DND-41 (cell line): Measurements from ENCODE around the gene SLC1A7.
A peak's percentile ranks its signal among the peaks of the same experiment; 100 is the strongest.

Experiments
- ATAC-seq: fragments of 200-7000 bp; cut with Tn5 transposase; 3 replicates; pipeline ENCODE4 v1.9.1; 2021; ENCODE audit warnings: low read depth; ENCODE audit not compliant: insufficient read depth
- DNase-seq: peaks from one replicate; pipeline ENCODE4 v3.0.0-alpha.2; 2020
- H2AFZ ChIP-seq: 2 replicates; pipeline ENCODE4 v1.6.0; 2012; ENCODE audit warnings: low read depth, low read length
- H3K27ac ChIP-seq: 2 replicates; pipeline ENCODE4 v1.5.1; 2012; ENCODE audit warnings: low read length, inconsistent platforms
- H3K27me3 ChIP-seq: fragments of 200-600 bp; sonication (generic); 2 replicates; pipeline ENCODE4 v1.6.0; 2012; ENCODE audit warnings: low read length, mild to moderate bottlenecking, inconsistent platforms; ENCODE audit not compliant: insufficient read depth, poor library complexity
- H3K36me3 ChIP-seq: 2 replicates; pipeline ENCODE4 v1.5.1; 2012; ENCODE audit warnings: low read length, inconsistent platforms; ENCODE audit not compliant: insufficient read depth
- H3K4me1 ChIP-seq: 2 replicates; pipeline ENCODE4 v1.5.1; 2012; ENCODE audit warnings: mild to moderate bottlenecking, low read length; ENCODE audit not compliant: insufficient read depth
- H3K4me2 ChIP-seq: 2 replicates; pipeline ENCODE4 v1.6.0; 2012; ENCODE audit warnings: mild to moderate bottlenecking, moderate library complexity, low read length, inconsistent platforms; ENCODE audit not compliant: insufficient read depth
- H3K4me3 ChIP-seq, 2 experiments: fragments of 200-600 bp in 1 of 2; shearing (Covaris generic) in 1 of 2; 2 replicates each; pipeline ENCODE4 v1.5.1; 2012 to 2016; ENCODE audit warnings: inconsistent platforms in 2 of 2, low read length in 2 of 2, mild to moderate bottlenecking in 2 of 2, low read depth in 1 of 2, moderate library complexity in 1 of 2
- H3K79me2 ChIP-seq: 2 replicates; pipeline ENCODE4 v1.6.0; 2012; ENCODE audit warnings: low read length, inconsistent platforms; ENCODE audit not compliant: insufficient read depth
- H3K9ac ChIP-seq: 2 replicates; pipeline ENCODE4 v1.6.0; 2012; ENCODE audit warnings: low read depth, mild to moderate bottlenecking, inconsistent platforms, low read length, moderate library complexity
- H3K9me3 ChIP-seq: 2 replicates; pipeline ENCODE4 v1.5.1; 2012; ENCODE audit warnings: low read length, moderate library complexity, mild to moderate bottlenecking, inconsistent platforms; ENCODE audit not compliant: insufficient read depth, severe bottlenecking
- H4K20me1 ChIP-seq: 2 replicates; pipeline ENCODE4 v1.6.0; 2012; ENCODE audit warnings: low read length; ENCODE audit not compliant: insufficient read depth
- EZH2 ChIP-seq: IDR thresholded peaks from 3 replicates; pipeline ENCODE4 v1.6.1; 2012; ENCODE audit warnings: borderline replicate concordance, low read depth, mild to moderate bottlenecking, moderate library complexity, low read length, inconsistent platforms; ENCODE audit not compliant: severe bottlenecking
- TF ChIP-seq, protein P1 (sequence below): IDR thresholded peaks from 2 replicates; pipeline ENCODE4 v1.5.1; 2012; ENCODE audit warnings: borderline replicate concordance, low read length, moderate library complexity, mild to moderate bottlenecking; ENCODE audit not compliant: poor library complexity, severe bottlenecking; ENCODE audit errors: extremely low read depth

The SLC1A7 gene

DNA sequence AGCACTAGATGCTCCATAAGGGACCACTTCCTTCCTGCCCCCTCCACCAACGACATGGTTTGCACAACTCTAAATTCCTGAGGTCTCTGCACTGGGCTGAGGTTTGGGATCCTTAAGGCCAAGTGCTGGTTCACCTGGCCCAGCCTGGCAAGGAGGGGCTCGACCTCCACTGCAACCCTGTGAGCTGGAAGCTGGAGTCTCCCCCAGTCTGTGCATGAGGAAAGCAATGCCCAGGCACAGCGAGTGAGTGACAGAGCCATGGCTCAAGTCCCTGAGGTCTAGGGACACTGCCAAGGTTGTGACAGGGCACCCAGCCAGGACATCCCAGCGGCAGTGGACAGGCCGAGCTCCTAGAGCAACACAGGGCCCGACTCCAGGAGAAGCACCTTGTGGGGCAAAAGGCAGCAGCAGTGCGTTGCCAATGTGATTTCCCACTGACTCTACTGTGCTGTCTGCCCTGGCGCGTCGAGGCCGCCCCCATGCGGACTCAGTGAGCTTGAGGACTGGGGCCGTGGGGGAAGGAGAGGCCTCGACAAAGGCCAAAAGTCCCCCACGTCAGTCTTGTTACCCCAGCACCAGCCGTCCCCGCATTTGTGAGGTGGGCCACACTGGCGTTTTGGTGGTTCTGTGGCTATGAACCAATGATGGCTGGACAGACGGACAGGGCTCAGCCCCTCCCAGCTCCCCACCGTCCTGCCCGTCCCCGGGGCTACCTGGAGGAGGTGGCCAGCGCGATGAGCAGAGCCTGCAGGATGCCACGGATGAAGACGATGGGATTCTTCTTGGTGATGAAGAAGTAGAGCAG, 50.4 kb downstream of the SLC1A7 start:
- no peaks in the 10 kb centered on the region; the same call in 1 of the 2 replicates for H4K20me1 ChIP-seq
- DNase-seq: no peak
- no peak overlapping the region for H3K9ac ChIP-seq
- TF ChIP-seq EZH2: no peak
- TF ChIP-seq, protein P1, sequence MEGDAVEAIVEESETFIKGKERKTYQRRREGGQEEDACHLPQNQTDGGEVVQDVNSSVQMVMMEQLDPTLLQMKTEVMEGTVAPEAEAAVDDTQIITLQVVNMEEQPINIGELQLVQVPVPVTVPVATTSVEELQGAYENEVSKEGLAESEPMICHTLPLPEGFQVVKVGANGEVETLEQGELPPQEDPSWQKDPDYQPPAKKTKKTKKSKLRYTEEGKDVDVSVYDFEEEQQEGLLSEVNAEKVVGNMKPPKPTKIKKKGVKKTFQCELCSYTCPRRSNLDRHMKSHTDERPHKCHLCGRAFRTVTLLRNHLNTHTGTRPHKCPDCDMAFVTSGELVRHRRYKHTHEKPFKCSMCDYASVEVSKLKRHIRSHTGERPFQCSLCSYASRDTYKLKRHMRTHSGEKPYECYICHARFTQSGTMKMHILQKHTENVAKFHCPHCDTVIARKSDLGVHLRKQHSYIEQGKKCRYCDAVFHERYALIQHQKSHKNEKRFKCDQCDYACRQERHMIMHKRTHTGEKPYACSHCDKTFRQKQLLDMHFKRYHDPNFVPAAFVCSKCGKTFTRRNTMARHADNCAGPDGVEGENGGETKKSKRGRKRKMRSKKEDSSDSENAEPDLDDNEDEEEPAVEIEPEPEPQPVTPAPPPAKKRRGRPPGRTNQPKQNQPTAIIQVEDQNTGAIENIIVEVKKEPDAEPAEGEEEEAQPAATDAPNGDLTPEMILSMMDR: no peak
- 0 out of 3 replicates have a peak, but pooled peaks have one; percentile 35 for ATAC-seq
- H3K9me3 ChIP-seq: peaks cover 12% of the 10 kb centered on the region
- H2AFZ ChIP-seq: no peak overlapping the region
- no peak overlapping the region for H3K4me2 ChIP-seq
- H3K4me3 ChIP-seq: no peak overlapping the region
- H3K27me3 ChIP-seq: no peaks in the 10 kb centered on the region
- no peaks in the 10 kb centered on the region for H3K4me1 ChIP-seq
- no peaks in the 10 kb centered on the region for H3K79me2 ChIP-seq
- no peak overlapping the region for H3K27ac ChIP-seq
- H3K36me3 ChIP-seq: no peaks in the 10 kb centered on the region

DNA sequence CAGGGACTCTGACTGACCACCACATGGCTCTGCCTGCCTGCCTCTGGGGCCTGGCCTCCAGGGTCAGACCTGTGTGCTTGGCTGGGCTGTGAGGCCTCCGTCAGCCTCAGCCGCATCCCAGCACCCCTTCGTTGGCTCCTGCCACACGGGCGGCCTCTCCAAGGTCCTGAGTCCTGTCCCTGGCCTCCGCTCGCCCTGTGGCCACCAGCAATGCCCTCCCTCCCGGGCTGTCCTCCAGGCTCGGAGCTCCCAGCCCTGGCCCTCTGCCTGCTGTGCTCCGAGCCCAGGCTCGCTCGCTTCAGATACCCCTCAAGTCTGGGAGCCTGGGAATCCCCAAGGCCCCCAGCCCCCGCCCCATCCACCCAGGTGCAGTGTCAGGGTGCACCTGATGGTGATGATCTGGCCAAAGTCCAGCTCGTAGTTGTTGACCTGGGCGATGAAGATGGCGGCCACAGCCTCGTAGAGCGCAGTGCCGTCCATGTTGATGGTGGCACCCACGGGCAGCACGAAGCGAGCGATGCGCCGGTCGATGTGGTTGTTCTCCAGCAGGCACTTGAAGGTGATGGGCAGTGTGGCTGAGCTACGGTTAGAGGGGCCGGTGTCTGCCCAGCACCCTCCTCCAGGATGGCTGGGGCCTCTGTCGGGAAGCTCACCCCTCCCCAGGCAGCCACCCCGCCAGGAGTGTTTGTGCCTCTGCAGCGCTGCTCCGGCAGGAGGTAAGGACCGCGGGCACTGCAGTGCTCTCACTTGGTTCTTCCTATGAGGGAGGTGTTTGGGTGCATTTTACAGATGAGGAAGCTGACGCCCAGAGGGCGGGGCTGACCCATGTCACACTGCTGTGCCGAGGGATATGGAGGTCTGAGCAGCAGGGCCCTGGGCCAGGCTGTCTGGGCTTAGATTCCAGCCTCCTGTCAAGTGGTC, 52.0 kb downstream of the SLC1A7 start:
- Histone ChIP-seq H3K9me3 (no peaks in the 10 kb centered on the region), H3K27me3 (no peaks in the 10 kb centered on the region), H3K9ac (no peak overlapping the region), H3K27ac (no peak overlapping the region), H2AFZ (no peak overlapping the region), H3K4me2 (no peak overlapping the region), H4K20me1 (no peaks in the 10 kb centered on the region; the same call in 1 of the 2 replicates), H3K79me2 (no peaks in the 10 kb centered on the region), H3K4me1 (no peaks in the 10 kb centered on the region), H3K4me3 (no peak overlapping the region), H3K36me3 (no peaks in the 10 kb centered on the region)
- DNase-seq: no peak
- no peak for ATAC-seq
- TF ChIP-seq EZH2: no peak
- TF ChIP-seq, protein P1: no peak

DNA sequence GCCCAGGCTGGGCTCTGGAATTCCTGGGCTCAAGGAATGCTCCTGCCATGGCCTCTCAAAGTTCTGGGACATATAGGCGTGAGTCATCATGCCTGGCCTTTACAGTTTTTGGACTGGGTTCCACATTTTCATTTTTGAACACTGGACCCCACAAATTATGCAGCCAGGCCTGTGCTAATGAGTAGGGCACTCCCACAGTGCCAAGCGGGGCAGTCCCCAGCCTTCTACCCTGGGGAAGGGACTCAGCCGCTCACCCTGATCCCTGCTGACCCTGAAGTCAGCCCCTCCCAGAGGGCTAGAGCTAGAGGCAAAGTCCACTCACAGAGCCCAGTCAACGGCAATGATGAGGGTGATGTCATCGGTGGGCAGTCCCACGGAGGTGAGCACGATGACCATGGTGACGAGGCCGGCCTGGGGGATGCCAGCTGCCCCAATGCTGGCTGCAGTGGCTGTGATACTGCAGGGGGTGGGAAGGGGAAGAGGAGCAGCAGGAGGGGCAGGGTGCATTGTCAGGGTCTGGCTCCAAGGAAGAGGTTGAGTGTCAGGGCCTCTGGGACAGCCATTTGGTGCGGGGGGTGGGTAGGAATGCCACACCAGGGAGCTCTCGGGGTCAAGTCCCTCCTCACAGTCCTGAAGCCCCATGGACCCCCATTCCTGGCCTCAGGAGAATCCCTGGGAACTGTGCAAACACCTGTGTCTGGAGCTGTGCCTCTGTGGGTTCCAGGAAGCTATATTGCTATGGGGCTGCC, 52.8 kb downstream of the SLC1A7 start:
- Histone ChIP-seq H3K27me3 (no peaks in the 10 kb centered on the region), H3K4me3 (no peak overlapping the region), H3K4me1 (no peaks in the 10 kb centered on the region), H3K79me2 (no peaks in the 10 kb centered on the region), H3K4me2 (no peak overlapping the region), H3K27ac (no peak overlapping the region), H3K36me3 (no peaks in the 10 kb centered on the region), H2AFZ (no peak overlapping the region), H3K9ac (no peak overlapping the region), H4K20me1 (no peaks in the 10 kb centered on the region; the same call in 1 of the 2 replicates), H3K9me3 (no peaks in the 10 kb centered on the region)
- ATAC-seq: no peak
- TF ChIP-seq EZH2: no peak
- TF ChIP-seq, protein P1: no peak
- no peak for DNase-seq
